ENCODE data around the gene COPZ2. TPM values are rescaled to one million over a fixed set of nuclear protein-coding genes. Genes with fewer than 3 reads are reported as not detected.

The COPZ2 gene
- total and polyA plus RNA-seq, 9 of the 15 experiments (the other 6 are each of a cell fraction or from before 2014, with no cell fraction given), result 0.22 to 0.49 TPM; not detected in 7

DNA sequence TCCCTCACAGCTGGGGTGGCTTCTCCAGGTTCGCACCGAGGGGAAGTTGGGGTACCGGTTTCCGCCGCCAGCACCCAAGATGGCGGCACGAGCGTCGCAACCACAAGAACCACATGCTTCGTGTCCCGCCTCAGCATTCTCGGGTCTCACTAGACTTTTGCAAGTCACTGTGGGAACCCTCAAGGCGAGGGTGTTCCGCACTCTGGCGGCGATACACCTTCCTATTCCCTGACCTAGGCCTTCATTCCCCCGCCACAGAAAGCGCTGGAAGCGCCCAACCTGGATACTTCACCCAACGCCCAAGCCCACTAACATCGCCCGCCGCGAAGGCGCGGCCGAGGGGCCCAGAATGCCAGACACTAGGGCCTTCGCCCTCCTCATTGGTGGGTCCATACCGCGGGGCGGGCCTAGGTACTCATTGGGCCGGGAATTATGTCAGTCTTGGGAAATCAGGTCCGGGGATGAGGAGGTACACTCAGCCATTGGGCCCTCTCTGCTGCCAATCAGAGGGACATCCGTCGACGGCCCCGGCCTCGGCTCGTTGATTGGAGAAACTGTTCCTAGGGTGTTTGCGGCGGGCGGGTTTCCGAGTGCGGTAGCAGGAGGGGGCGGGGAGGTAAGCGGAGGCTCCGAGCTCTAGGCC lies 10.3 kb upstream of the COPZ2 start, which contains the start of gene NFE2L1 (continued):
- TF ChIP-seq, protein P1, sequence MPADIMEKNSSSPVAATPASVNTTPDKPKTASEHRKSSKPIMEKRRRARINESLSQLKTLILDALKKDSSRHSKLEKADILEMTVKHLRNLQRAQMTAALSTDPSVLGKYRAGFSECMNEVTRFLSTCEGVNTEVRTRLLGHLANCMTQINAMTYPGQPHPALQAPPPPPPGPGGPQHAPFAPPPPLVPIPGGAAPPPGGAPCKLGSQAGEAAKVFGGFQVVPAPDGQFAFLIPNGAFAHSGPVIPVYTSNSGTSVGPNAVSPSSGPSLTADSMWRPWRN (IDR thresholded peaks at IDR 0.05; ENCODE audit: low read depth), result no peak
- TF ChIP-seq HDAC8 (tag; IDR thresholded peaks at IDR 0.05) (peak; percentile 91), ARID1B (IDR thresholded peaks at IDR 0.05) (no peak; the same call in none of the 2 replicates), TFAP4 (CRISPR knock-in tag; IDR thresholded peaks at IDR 0.05; ENCODE audit: borderline replicate concordance) (peak; percentile 96), ZNF589 (CRISPR knock-in tag; IDR thresholded peaks at IDR 0.05; ENCODE audit: low read depth) (peak; percentile 95), RBM14 (IDR thresholded peaks at IDR 0.05; ENCODE audit: borderline replicate concordance, insufficient read depth, low read depth, low read length) (no peak), ZBTB12 (CRISPR knock-in tag; IDR thresholded peaks at IDR 0.05) (peak; percentile 48), MCM2 (IDR thresholded peaks at IDR 0.05; ENCODE audit: low read depth) (no peak), NCOA2 (IDR thresholded peaks at IDR 0.05; ENCODE audit: partially characterized antibody in 2 of 2) (no peak), ZBED1 (IDR thresholded peaks at IDR 0.05) (no peak; the same call in 1 of the 2 replicates), ZKSCAN8 (CRISPR knock-in tag; IDR thresholded peaks at IDR 0.05) (no peak), ZNF140 (CRISPR knock-in tag; IDR thresholded peaks at IDR 0.05) (no peak), TFAM (CRISPR knock-in tag; conservative IDR thresholded peaks at IDR 0.05) (no peak)
- TF ChIP-seq, protein P2, sequence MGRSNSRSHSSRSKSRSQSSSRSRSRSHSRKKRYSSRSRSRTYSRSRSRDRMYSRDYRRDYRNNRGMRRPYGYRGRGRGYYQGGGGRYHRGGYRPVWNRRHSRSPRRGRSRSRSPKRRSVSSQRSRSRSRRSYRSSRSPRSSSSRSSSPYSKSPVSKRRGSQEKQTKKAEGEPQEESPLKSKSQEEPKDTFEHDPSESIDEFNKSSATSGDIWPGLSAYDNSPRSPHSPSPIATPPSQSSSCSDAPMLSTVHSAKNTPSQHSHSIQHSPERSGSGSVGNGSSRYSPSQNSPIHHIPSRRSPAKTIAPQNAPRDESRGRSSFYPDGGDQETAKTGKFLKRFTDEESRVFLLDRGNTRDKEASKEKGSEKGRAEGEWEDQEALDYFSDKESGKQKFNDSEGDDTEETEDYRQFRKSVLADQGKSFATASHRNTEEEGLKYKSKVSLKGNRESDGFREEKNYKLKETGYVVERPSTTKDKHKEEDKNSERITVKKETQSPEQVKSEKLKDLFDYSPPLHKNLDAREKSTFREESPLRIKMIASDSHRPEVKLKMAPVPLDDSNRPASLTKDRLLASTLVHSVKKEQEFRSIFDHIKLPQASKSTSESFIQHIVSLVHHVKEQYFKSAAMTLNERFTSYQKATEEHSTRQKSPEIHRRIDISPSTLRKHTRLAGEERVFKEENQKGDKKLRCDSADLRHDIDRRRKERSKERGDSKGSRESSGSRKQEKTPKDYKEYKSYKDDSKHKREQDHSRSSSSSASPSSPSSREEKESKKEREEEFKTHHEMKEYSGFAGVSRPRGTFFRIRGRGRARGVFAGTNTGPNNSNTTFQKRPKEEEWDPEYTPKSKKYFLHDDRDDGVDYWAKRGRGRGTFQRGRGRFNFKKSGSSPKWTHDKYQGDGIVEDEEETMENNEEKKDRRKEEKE (IDR thresholded peaks at IDR 0.05; ENCODE audit: borderline replicate concordance in 1 of 2, control insufficient read depth in 1 of 2, low read depth in 2 of 2, low read length in 1 of 2), result no peak
- TF ChIP-seq, protein P3, sequence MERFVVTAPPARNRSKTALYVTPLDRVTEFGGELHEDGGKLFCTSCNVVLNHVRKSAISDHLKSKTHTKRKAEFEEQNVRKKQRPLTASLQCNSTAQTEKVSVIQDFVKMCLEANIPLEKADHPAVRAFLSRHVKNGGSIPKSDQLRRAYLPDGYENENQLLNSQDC (CRISPR knock-in tag; IDR thresholded peaks at IDR 0.05), result peak; percentile 80
- TF ChIP-seq, protein P4, sequence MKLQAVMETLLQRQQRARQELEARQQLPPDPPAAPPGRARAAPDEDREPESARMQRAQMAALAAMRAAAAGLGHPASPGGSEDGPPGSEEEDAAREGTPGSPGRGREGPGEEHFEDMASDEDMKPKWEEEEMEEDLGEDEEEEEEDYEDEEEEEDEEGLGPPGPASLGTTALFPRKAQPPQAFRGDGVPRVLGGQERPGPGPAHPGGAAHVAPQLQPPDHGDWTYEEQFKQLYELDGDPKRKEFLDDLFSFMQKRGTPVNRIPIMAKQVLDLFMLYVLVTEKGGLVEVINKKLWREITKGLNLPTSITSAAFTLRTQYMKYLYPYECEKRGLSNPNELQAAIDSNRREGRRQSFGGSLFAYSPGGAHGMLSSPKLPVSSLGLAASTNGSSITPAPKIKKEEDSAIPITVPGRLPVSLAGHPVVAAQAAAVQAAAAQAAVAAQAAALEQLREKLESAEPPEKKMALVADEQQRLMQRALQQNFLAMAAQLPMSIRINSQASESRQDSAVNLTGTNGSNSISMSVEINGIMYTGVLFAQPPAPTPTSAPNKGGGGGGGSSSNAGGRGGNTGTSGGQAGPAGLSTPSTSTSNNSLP (IDR thresholded peaks at IDR 0.05; ENCODE audit: borderline replicate concordance, low read depth, low read length), result peak; percentile 80; the same call in 1 of the 2 replicates

All from K562 (cell line).